ENCODE results near the gene ARL13A.

Gene ARL13A

GRCh38 chrX:100984818-100985217 is 15.3 kb downstream of the ARL13A start:
- Histone ChIP-seq H3K4me3 (replicated peaks; ENCODE audit: insufficient read depth, low read length) (no peak overlapping the region), H3K27me3 (ENCODE audit: insufficient read depth, poor library complexity, severe bottlenecking) (no peaks in the 10 kb centered on the region), H3K27ac (replicated peaks) (no peak overlapping the region)
- DNase-seq (ENCODE audit: low read depth in 1 of 2, low spot score in 1 of 2) = no peak
- TF ChIP-seq GABPA (IDR thresholded peaks at IDR 0.05; ENCODE audit: low read depth) (no peak), SPI1 (IDR thresholded peaks at IDR 0.05; ENCODE audit: borderline replicate concordance, low read depth) (no peak), REST (IDR thresholded peaks at IDR 0.05; ENCODE audit: insufficient replicate concordance, low read depth) (no peak), POLR2AphosphoS5 (IDR thresholded peaks at IDR 0.05; ENCODE audit: low read depth) (no peak)
- TF ChIP-seq, protein P1, sequence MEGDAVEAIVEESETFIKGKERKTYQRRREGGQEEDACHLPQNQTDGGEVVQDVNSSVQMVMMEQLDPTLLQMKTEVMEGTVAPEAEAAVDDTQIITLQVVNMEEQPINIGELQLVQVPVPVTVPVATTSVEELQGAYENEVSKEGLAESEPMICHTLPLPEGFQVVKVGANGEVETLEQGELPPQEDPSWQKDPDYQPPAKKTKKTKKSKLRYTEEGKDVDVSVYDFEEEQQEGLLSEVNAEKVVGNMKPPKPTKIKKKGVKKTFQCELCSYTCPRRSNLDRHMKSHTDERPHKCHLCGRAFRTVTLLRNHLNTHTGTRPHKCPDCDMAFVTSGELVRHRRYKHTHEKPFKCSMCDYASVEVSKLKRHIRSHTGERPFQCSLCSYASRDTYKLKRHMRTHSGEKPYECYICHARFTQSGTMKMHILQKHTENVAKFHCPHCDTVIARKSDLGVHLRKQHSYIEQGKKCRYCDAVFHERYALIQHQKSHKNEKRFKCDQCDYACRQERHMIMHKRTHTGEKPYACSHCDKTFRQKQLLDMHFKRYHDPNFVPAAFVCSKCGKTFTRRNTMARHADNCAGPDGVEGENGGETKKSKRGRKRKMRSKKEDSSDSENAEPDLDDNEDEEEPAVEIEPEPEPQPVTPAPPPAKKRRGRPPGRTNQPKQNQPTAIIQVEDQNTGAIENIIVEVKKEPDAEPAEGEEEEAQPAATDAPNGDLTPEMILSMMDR (IDR thresholded peaks at IDR 0.05; ENCODE audit: insufficient read depth, low read length) = no peak

- Histone ChIP-seq H3K27ac (replicated peaks) (no peak overlapping the region), H3K27me3 (ENCODE audit: insufficient read depth, poor library complexity, severe bottlenecking) (no peaks in the 10 kb centered on the region), H3K4me3 (replicated peaks; ENCODE audit: insufficient read depth, low read length) (no peak overlapping the region)
- no peak for TF ChIP-seq REST (IDR thresholded peaks at IDR 0.05; ENCODE audit: insufficient replicate concordance, low read depth)
- no peak for DNase-seq (ENCODE audit: low read depth in 1 of 2, low spot score in 1 of 2)
These were observed 20.6 kb downstream of the ARL13A start for GRCh38 chrX:100990139-100990538.

- no peak overlapping the region for H3K4me3 ChIP-seq (replicated peaks; ENCODE audit: insufficient read depth, low read length)
- H3K27me3 ChIP-seq (ENCODE audit: insufficient read depth, poor library complexity, severe bottlenecking) = no peaks in the 10 kb centered on the region
- TF ChIP-seq GABPA (IDR thresholded peaks at IDR 0.05; ENCODE audit: low read depth) (no peak), SPI1 (IDR thresholded peaks at IDR 0.05; ENCODE audit: borderline replicate concordance, low read depth) (no peak), POLR2AphosphoS5 (IDR thresholded peaks at IDR 0.05; ENCODE audit: low read depth) (no peak), REST (IDR thresholded peaks at IDR 0.05; ENCODE audit: insufficient replicate concordance, low read depth) (no peak)
- TF ChIP-seq, protein P1 (IDR thresholded peaks at IDR 0.05; ENCODE audit: insufficient read depth, low read length) = no peak
- DNase-seq (ENCODE audit: low read depth in 1 of 2, low spot score in 1 of 2) = peak; percentile 1 to 31
- H3K27ac ChIP-seq (replicated peaks) = no peak overlapping the region
These were observed 25.1 kb downstream of the ARL13A start for GRCh38 chrX:100994352-100995281.
